Keratinocyte (primary cell): ENCODE data around the gene MAB21L4. TPM values are rescaled to one million over a fixed set of nuclear protein-coding genes. Genes with fewer than 3 reads are reported as not detected.

Source experiments
- DNase-seq: peaks from one replicate; pipeline ENCODE4 v3.0.0-alpha.2; 2011; ENCODE audit warnings: low read depth, missing footprints, low spot score
- FAIRE-seq: peaks from 2 replicates; lab custom pipeline; 2011; peaks lifted over from hg19 to GRCh38; lab: Jason Lieb, UNC
- H2AFZ ChIP-seq: 2 replicates; pipeline ENCODE4 v1.6.0; 2012; ENCODE audit warnings: low read length, control low read depth, inconsistent platforms; ENCODE audit not compliant: control insufficient read depth
- H3K27ac ChIP-seq: 2 replicates; pipeline ENCODE4 v1.5.1; 2011; ENCODE audit warnings: low read length; ENCODE audit not compliant: control insufficient read depth, insufficient read depth
- H3K27me3 ChIP-seq: 3 replicates; pipeline ENCODE4 v1.6.0; 2011; ENCODE audit warnings: low read length; ENCODE audit not compliant: control insufficient read depth, insufficient read depth; ENCODE audit errors: extremely low read depth
- H3K36me3 ChIP-seq, 2 experiments: 2 replicates in 1 of 2; 3 replicates in 1 of 2; pipeline ENCODE4 v1.5.1; 2011; ENCODE audit warnings: low read length in 2 of 2, mild to moderate bottlenecking in 1 of 2; ENCODE audit not compliant: control insufficient read depth in 2 of 2, insufficient read depth in 2 of 2; ENCODE audit errors: extremely low read depth in 1 of 2
- H3K4me1 ChIP-seq: 3 replicates; pipeline ENCODE4 v1.5.1; 2011; ENCODE audit warnings: low read length; ENCODE audit not compliant: control insufficient read depth, insufficient read depth; ENCODE audit errors: extremely low read depth
- H3K4me2 ChIP-seq: 3 replicates; pipeline ENCODE4 v1.6.0; 2011; ENCODE audit warnings: low read depth, low read length; ENCODE audit not compliant: control insufficient read depth, insufficient read depth; ENCODE audit errors: extremely low read depth
- H3K4me3 ChIP-seq, 3 experiments: fragments of 200-600 bp in 1 of 3; sonication (generic) in 1 of 3; 2 replicates in 2 of 3; 3 replicates in 1 of 3; pipeline ENCODE4 v1.5.1; 2011 to 2016; ENCODE audit warnings: low read length in 3 of 3, mild to moderate bottlenecking in 3 of 3, control low read depth in 2 of 3, inconsistent platforms in 1 of 3, low read depth in 1 of 3, mixed read lengths in 1 of 3, mixed run types in 1 of 3, moderate library complexity in 1 of 3; ENCODE audit not compliant: control insufficient read depth in 2 of 3, insufficient read depth in 2 of 3; ENCODE audit errors: extremely low read depth in 1 of 3
- H3K79me2 ChIP-seq: 2 replicates; pipeline ENCODE4 v1.6.0; 2012; ENCODE audit warnings: low read length; ENCODE audit not compliant: control insufficient read depth, insufficient read depth
- H3K9ac ChIP-seq: 3 replicates; pipeline ENCODE4 v1.6.0; 2011; ENCODE audit warnings: low read length; ENCODE audit not compliant: control insufficient read depth, insufficient read depth; ENCODE audit errors: extremely low read depth
- H3K9me1 ChIP-seq: 3 replicates; pipeline ENCODE4 v1.6.0; 2011; ENCODE audit warnings: low read length; ENCODE audit not compliant: control insufficient read depth, insufficient read depth; ENCODE audit errors: extremely low read depth
- H3K9me3 ChIP-seq: 2 replicates; pipeline ENCODE4 v1.5.1; 2012; ENCODE audit warnings: low read depth, low read length; ENCODE audit not compliant: control insufficient read depth
- H4K20me1 ChIP-seq: 3 replicates; pipeline ENCODE4 v1.6.0; 2011; ENCODE audit warnings: low read length; ENCODE audit not compliant: control insufficient read depth, insufficient read depth; ENCODE audit errors: extremely low read depth
- EZH2 ChIP-seq: IDR thresholded peaks from one replicate; pipeline ENCODE4 v1.6.1; 2012; ENCODE audit warnings: inconsistent platforms, mild to moderate bottlenecking, low read length, moderate library complexity
- dilution Hi-C: fragments of 300-500 bp; cut with MboI; formaldehyde crosslinking; loops from one replicate; pipeline ENCODE4 v1.7.0; 2020; ENCODE audit warnings: low sequenced_read_pairs; ENCODE audit not compliant: extremely low pct_ligation_motif_present
- polyA plus RNA-seq, 5 experiments: library from polyadenylated mRNA; depleted of rRNA in 3 of 5; stranded (reverse) in 3 of 5; stranded (forward) in 1 of 5; unstranded in 1 of 5; fragments of >200 nt; gene quantifications; 1 replicate in 1 of 5; 2 replicates in 3 of 5; 3 replicates in 1 of 5; pipeline versions ENCODE4 v1.2.1 to v1.2.3, GENCODE V29; 2011 to 2012; ENCODE audit warnings: missing spikeins in 2 of 5, low read depth in 1 of 5, low replicate concordance in 1 of 5
- TF ChIP-seq, protein P1 (sequence below), 3 experiments: IDR thresholded peaks in 1 of 3; conservative IDR thresholded peaks in 1 of 3; optimal IDR thresholded peaks in 1 of 3; 2 replicates in 2 of 3; 3 replicates in 1 of 3; pipeline versions ENCODE3 to v1.5.1; 2011; ENCODE audit warnings: low read length in 3 of 3, mild to moderate bottlenecking in 3 of 3, moderate library complexity in 2 of 3, control low read depth in 1 of 3, inconsistent platforms in 1 of 3; ENCODE audit not compliant: insufficient read depth in 2 of 3; ENCODE audit errors: extremely low read depth in 1 of 3

Gene MAB21L4
- polyA plus RNA-seq, 1 donor (not counting 4 experiments of a cell fraction or from before 2014, with no cell fraction given) = 0.37 TPM

DNA sequence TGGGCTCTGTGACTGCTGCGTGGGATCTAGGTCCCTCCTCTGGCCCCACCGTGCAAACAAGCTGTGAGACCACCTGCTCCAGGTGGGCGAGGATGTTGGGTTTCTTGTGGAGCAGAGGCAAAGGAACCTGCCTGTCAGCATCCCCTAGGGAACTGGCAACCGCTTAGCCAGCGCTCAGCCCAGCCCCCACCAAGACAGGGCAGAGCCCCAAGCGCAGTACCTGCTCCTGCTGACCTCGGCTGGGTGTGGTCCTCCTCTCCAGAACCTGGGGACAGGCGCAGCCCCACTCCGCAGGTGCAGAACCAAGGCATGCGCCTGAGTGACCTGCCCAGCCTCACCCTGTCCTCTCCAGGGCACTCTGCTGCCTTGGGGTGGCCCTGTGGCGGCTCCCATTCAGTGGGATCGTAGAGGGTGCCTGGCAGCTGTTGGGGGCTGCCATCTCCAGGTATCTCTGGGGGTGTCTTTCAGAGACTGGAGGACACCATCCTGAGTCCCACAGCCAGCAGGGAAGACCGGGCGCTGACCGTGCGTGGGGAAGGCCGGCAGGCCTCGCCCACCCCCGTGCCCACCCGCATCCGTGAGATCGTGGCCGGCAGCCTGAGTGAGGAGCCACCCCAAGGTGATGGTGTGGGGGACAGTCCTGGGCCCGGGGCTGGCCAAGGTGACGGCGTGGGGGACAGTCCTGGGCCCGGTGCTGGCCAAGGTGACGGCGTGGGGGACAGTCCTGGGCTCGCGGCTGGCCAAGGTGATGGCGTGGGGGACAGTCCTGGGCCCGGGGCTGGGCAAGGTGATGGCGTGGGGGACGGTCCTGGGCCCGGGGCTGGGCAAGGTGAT lies 22.5 kb upstream of the MAB21L4 start:
- FAIRE-seq (no peak), DNase-seq (no peak)
- H3K27me3 ChIP-seq = peaks cover 24% of the 10 kb centered on the region
- dilution Hi-C loops = no loop called here
- H3K36me3 ChIP-seq = no peaks in the 10 kb centered on the region
- H4K20me1 ChIP-seq = peaks cover 7% of the 10 kb centered on the region
- H3K4me3 ChIP-seq = no peak overlapping the region
- no peak overlapping the region for H3K4me2 ChIP-seq
- peaks cover 15% of the 10 kb centered on the region for H3K4me1 ChIP-seq
- TF ChIP-seq, protein P1, sequence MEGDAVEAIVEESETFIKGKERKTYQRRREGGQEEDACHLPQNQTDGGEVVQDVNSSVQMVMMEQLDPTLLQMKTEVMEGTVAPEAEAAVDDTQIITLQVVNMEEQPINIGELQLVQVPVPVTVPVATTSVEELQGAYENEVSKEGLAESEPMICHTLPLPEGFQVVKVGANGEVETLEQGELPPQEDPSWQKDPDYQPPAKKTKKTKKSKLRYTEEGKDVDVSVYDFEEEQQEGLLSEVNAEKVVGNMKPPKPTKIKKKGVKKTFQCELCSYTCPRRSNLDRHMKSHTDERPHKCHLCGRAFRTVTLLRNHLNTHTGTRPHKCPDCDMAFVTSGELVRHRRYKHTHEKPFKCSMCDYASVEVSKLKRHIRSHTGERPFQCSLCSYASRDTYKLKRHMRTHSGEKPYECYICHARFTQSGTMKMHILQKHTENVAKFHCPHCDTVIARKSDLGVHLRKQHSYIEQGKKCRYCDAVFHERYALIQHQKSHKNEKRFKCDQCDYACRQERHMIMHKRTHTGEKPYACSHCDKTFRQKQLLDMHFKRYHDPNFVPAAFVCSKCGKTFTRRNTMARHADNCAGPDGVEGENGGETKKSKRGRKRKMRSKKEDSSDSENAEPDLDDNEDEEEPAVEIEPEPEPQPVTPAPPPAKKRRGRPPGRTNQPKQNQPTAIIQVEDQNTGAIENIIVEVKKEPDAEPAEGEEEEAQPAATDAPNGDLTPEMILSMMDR (optimal IDR thresholded peaks at IDR 0.05 in 1 of 3, IDR thresholded peaks at IDR 0.05 in 1 of 3, conservative IDR thresholded peaks at IDR 0.05 in 1 of 3; ENCODE audit: extremely low read depth in 1 of 3, insufficient read depth in 2 of 3, low read length in 3 of 3) = no peak
- TF ChIP-seq EZH2 = no peak
- peaks cover 5% of the 10 kb centered on the region for H3K9me1 ChIP-seq
- H3K79me2 ChIP-seq = no peaks in the 10 kb centered on the region
- no peak overlapping the region for H2AFZ ChIP-seq
- no peaks in the 10 kb centered on the region for H3K9me3 ChIP-seq
- H3K9ac ChIP-seq = no peak overlapping the region
- no peak overlapping the region for H3K27ac ChIP-seq

DNA sequence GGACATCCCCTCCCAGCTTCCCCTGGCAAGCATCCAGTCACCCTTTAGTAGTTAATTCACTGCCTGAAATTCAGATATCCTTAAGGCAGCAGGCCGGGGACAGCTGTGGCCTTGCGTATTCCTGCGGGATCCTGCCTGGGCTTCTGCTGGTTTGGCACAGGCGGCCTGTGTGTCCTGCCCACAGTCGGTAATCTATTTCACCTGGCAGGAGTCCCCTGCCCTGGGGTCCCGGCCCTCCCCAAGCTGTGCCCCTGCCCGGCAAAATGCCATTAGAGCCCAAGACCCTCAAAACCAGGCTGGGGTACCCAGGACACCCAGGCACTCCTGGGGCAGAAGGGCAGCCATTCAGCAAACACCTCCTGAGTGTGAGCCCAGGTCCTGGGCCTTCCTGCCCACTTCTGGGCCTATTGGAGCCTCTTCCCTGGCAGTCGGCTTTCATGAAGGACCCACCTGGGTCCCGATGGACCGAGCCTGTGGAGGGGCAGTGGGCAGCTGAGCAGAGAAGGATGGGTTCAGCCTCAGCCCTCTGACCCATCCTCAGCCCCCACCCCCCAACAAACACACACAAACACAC lies 21.8 kb upstream of the MAB21L4 start:
- Histone ChIP-seq H3K4me1 (peaks cover 15% of the 10 kb centered on the region), H3K9me1 (peaks cover 5% of the 10 kb centered on the region), H3K9ac (no peak overlapping the region), H3K27ac (no peak overlapping the region), H4K20me1 (peaks cover 7% of the 10 kb centered on the region), H3K36me3 (no peaks in the 10 kb centered on the region), H2AFZ (no peak overlapping the region), H3K27me3 (peaks cover 24% of the 10 kb centered on the region), H3K4me2 (no peak overlapping the region), H3K79me2 (no peaks in the 10 kb centered on the region), H3K9me3 (no peaks in the 10 kb centered on the region), H3K4me3 (no peak overlapping the region)
- FAIRE-seq = no peak
- no peak for DNase-seq
- TF ChIP-seq, protein P1 (optimal IDR thresholded peaks at IDR 0.05 in 1 of 3, IDR thresholded peaks at IDR 0.05 in 1 of 3, conservative IDR thresholded peaks at IDR 0.05 in 1 of 3; ENCODE audit: extremely low read depth in 1 of 3, insufficient read depth in 2 of 3, low read length in 3 of 3) = no peak
- TF ChIP-seq EZH2 = no peak
- dilution Hi-C loops = no loop called here
